T-helper 2 cell treated with Interferon-gamma antibody and Interleukin-4, amounts not matched to agents 100 ng/mL and 5 ng/mL, for 36 hours (primary cell): ENCODE results near the gene PRKCB. TPM values are rescaled to one million over a fixed set of nuclear protein-coding genes. Genes with fewer than 3 reads are reported as not detected.

Experiments used
- intact Hi-C: fragments of 100-400 bp; cut with micrococcal nuclease; formaldehyde crosslinking; loops from one replicate; pipeline ENCODE4 v1.15.1; 2023
- total RNA-seq: library from RNA; stranded (reverse); gene quantifications from 2 replicates; pipeline ENCODE4 v1.2.3, GENCODE V29; 2022

PRKCB gene
- total RNA-seq, 1 donor from 2014 or later, result 71.9 TPM

DNA sequence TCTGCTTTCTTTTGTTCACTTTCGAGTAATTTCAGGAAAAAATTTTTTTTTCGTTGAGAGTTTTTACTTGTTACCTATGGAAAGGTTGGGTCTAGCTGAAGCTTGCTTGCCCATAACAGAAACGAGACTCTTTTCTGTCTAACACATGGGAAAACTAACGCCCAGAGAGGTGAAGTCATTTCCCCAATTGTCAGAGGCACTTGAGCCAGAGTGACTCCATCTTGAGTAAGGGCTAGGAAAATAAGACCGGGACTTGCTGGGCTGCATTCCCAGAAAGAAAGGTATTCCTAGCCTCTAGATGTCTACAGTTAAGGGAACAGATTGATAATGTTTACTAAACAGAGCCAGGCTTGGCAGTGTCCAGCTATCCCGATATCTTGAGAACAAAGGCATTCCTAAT, 26.8 kb downstream of the PRKCB start:
- intact Hi-C loops, result loop anchor here (5.0 kb wide), 2 partner anchors 35 to 150 kb away; no protein-coding TSS in a partner anchor

DNA sequence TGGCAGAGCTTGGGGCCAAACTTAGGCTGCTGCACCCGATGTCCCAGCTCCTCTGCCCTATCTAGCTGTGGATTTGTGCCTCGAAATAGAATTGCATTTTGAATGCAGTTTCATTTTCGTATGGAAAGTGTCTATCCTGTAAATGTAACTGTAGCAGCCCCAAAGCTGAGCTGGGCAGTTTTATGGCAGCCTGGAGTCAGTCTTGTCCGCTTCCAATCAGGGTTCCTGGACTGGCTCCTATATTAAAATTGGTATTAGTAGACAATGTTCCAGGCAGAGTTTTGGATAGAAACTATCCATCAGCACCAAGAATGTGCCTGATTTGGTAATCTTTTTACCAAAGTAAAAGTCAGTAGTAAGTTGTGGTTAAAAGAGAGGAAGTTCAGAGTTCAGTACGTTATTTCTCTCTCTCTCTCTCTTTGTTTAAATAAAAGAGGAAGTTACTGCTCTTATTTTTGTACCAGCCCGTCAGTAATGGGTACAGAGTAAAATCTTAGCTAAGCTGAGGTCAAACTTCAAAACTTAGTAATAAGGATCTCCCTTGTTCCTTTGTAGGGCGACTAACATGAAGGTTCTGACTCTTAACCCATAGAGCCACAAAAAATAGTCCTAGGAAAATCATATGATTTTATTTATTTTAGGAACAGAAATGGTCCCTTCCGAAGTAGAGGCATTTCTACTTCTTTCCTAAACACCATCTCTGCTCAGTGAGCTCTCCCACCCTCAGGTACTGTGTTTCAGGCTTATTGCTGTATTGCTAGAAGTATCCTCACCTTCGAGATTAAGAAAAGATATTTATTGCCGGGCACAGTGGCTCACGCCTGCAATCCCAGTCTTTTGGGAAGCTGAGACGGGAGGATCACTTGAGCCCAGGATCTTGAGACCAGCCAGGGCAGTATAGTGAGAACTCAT, 28.0 kb downstream of the PRKCB start:
- intact Hi-C loops, result loop anchor here (1.0 to 5.0 kb wide), 3 partner anchors 27 to 149 kb away; no protein-coding TSS in a partner anchor

DNA sequence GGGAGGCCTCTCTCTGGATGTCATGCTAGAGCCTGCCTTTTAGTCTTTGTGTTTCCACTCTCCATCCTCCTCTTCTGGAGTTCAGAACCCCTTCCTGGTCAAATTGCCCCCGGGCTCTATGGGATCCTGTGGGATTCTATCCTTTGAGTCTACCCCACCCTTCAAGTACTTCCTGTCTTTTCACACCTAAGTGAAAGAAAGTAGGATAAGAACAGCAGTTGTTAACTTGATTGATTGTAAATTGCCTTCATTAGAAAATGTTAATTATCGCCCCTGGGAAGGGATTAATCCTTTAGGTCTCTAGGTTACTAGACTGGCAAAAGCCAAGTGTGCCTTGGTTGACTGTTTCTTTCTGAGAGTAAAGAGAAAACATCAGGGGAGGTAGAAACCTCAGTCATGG, 30.1 kb downstream of the PRKCB start:
- intact Hi-C loops, result no loop called here

DNA sequence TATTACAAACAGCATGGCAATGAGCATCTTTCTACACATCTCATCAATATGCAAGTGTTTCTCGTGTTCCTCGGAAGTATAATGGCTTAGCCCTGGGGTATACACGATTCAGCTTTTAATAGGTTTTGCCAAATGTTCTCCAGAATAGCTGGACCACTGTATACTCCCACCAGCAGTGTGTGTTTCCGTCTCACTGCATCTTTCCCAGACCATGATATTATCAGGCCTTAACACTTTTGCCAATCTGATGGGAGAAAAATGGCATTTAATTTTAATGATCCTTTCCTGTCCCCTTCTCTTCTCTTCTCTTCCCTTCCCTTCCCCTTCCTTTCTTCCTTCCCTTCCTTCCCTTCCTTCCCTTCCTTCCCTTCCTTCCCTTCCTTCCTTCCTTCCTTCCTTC, 30.8 kb downstream of the PRKCB start:
- intact Hi-C loops, result no loop called here

DNA sequence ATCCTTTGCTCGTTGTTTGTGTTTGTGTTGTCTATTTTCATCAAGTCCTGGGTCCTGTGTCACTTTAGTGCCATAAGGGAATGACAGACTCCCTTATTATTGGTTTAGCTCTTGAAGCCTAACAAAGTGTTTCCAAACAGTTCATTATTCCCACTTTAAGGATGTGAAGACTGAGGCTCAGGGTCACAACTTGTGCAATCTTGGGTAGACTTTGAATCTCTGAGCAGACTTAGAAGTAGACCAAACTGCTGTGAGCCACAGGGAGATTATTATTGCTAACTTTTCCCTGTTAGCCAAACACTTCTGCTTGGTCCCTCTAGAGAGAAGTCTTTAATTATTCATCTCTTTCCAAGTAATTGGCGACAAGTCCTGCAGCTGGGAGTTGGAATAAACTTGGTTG, 31.8 kb downstream of the PRKCB start:
- intact Hi-C loops, result no loop called here

DNA sequence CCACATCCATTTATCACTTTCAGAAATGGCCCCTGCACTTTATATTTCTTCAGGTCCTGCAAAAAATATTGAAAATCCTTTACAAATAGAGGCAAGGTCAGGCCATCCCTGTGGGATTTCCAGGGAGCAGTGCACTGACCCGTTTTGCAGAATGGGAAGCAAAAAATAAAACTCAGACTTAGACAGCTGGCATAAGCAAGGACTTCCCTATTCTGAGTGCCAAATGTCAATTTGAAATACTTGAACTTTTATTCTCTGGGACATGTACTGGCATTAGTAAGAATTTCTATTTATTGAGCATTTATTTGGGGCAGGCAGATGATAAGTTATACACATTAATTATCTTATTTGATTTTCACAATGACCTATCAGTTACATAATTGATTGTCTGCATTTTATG, 32.4 kb downstream of the PRKCB start:
- intact Hi-C loops, result no loop called here

DNA sequence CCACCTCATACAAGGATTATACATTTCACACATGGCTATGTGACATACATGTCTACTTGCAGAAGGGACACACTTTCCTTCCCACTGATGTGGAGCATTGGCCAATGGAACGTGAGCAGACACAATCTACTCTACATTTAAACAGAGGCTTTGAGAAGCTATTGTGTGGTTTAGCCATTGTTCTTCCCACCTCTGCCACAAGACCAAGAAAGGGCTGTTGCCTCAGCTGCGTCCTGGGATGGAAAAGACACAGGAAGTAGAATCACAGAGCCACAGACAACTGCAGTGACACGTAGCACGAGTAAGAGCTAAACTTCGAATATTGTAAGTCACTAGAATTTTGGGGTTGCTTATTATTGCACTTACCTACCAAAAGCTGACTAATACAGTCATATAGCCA, 33.3 kb downstream of the PRKCB start:
- intact Hi-C loops, result no loop called here

DNA sequence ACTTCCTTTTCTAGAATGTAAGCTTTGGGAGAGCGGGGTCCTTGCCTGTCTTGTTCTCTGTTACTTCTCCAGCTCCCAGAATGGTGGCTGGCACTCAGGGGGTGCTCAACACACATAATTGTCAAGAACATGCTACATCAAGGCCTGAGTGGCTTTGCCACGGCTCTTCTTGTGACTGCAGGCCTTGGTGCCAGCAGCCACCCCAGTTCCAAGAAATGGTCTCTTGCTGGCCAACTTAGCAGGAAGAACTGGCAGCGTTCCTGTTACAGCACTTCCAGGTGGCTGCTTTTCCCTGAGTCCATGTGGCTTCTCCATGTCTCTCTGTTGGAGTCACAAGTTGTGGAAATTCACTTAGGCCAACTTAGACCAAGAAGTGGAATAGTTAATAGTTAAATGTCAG, 36.1 kb downstream of the PRKCB start:
- intact Hi-C loops, result no loop called here

DNA sequence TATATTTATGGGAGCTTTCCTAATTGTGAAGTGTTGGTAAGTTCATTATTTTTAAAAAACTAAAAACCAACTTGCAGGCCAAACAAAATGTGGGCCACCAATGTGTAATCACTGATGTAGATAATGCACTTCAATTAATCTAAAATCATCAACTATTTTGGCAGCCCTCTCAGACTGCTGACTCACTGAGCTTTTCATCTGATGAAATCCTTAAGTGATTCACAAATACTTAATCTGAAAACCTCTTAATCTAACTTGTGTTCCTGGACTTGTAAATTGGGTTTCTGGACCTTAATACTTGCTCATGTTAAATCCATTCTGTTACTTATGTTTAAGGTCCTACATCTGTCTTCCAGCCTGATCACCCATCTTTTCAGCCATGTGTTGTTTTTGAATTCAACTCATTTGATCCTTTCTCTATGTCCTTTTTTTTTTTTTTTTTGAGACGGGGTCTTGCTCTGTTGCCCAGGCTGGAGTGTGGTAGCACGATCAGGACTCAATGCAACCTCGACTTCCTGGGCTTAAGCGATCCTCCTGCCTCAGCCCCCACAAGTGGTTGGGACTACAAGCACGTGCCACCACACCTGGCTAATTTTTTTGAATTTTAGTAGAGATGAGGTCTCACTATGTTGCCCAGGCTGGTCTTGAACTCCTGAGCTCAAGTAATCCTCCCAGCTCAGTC, 39.0 kb downstream of the PRKCB start:
- intact Hi-C loops, result no loop called here

DNA sequence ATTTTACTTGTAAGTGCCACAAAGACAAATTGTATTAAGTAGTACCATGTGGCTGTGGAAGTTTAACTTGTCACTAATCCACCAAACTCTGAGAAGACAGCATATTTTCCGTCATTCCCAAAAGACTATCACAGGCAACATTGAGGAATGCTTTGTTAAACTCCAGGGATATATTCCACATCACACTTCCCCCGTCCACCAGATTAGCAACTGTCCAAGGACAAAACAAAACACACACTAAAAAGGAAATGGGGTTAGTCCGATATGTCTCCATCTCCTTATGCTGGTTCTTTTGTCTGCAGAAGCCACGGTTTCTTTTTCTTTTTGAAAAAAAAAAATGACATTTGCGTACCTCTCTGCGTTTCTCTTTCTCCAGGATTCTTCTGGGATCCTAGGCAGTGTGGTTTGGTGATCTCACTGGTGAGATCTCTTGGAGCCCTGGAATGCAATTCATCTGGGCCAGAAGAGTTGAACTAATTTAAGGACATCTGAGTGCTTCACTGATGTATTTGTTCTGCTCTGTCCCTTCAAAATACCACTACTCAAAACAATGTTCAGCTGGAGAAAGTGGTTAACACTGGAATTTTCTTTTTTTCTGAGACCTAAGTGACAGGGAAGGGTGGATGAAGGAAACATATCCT, 40.6 kb downstream of the PRKCB start:
- intact Hi-C loops, result no loop called here

DNA sequence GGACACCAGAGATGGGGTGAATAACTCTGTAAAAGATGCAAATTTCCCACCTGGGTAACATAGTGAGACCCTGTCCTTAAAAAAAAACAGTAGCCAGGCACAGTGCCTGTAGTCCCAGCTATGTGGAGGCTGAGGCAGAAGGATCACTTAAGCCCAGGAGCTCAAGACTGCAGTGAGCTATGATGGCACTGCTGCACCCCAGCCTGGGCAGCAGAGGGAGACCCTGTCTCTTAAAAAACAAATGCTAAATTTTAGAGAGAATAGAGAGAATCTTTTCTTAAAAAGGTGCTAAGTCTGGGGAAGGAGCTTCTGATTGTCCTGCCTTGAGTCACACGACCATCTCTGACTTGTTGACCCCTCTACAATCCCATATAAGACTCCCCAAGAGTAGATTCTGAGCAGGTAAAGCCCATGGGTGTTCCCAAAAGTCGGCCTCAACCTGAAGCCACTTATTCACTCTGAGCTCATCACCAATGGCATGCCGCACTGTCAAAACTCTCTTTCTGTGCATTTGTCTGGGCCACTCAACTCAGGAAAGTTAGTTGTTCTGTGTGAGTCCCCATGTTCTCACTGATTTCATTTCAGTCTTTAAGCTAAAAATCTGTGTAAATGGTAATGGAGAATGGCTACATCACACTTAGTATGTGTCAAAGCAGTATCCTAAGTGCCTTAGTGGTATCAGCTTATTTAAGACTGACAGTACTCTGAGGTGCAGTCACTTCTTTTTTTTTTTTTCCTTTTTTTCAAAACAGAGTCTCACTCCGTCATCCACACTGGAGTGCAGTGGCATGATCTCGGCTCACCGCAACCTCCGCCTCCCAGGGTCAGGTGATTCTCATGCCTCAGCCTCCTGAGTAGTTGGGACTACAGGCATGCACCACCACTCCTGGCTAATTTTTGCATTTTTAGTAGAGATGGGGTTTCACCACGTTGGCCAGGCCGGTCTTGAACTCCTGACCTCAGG, 41.6 kb downstream of the PRKCB start:
- intact Hi-C loops, result no loop called here

DNA sequence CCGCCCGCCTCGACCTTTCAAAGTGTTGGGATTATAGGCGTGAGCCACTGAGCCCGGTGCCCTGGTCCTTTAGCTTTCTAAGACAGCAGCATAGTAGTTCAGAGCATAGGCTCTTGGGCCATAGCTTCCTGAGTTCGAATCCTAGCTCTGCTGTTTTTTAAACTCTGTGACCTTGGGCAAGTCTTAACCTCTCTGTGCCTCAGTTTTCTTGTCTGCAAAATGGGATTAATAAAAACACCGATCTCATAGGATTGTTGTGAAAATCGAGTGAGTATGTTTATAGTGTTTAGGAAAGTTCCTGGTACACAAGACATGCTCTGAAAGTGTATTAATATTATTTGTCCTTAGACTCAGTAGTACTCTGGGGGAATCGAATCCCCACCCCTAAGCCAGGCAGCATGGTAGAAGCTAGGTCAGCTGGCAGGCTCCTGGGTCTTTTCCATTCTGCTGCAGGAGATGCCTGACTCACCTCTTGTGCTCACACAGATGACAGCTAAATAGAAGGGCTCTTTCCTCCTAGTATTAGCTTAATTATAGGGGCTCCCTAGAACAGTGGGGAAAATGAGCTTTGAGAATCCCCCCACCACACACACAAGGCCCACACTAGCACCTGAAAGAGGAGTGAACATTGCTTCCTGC, 44.1 kb downstream of the PRKCB start:
- intact Hi-C loops, result no loop called here

DNA sequence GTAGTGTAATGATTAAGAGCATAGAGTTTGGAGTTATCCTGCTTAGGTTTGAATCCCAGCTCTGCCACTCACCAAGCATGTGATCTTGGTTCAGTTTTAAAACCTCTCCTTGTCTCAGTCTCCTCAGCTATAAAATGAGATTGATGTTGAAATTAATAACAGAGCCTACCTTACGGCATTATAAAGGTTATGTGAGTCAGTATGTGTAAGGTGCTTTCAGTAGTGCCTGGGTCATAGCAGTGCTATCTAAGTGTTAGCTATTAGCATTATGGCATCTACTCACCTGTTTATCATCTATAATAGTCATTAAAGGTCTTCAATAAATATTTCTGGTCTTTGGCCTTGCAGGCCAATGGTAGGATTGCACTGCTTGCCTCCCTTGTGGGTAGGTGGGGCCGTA, 53.4 kb downstream of the PRKCB start:
- intact Hi-C loops, result no loop called here

DNA sequence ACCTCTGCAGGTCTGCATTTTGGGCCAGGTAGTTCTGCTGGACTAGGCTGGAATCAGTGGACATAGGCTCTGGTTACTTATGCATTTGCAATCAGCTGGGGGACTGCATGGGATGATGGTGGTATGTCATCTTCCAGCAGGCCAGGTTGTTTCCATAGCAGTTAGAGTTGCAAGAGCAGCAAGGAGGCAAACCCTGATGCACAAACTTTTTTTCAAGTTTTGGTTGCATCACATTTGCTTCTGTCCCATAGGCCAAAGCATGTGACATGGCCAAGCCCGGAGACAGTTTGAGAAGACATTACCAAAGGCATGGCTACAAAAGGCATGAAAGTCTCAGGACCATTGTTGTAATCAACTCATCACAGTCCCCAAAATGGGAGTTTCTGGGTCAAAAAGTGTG, 58.2 kb downstream of the PRKCB start:
- intact Hi-C loops, result no loop called here

DNA sequence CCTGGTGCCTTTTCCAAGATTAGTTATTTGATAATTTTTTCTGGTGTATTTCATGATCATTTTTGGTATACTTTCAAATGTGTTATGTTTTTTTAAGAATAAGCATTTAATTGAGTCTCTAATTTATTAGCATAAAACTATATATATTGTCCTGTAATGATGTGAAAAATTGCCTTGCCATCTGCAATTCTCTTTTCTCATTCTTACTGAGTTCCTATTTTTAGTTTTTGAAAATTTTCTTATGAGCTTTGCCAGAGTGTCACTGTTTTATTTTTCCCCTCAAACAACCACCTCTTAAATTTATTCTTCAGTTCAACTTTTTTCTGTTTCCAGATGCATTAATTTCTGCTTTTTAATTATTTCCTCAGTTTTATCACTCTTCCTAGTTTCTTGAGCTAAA, 59.3 kb downstream of the PRKCB start:
- intact Hi-C loops, result no loop called here

DNA sequence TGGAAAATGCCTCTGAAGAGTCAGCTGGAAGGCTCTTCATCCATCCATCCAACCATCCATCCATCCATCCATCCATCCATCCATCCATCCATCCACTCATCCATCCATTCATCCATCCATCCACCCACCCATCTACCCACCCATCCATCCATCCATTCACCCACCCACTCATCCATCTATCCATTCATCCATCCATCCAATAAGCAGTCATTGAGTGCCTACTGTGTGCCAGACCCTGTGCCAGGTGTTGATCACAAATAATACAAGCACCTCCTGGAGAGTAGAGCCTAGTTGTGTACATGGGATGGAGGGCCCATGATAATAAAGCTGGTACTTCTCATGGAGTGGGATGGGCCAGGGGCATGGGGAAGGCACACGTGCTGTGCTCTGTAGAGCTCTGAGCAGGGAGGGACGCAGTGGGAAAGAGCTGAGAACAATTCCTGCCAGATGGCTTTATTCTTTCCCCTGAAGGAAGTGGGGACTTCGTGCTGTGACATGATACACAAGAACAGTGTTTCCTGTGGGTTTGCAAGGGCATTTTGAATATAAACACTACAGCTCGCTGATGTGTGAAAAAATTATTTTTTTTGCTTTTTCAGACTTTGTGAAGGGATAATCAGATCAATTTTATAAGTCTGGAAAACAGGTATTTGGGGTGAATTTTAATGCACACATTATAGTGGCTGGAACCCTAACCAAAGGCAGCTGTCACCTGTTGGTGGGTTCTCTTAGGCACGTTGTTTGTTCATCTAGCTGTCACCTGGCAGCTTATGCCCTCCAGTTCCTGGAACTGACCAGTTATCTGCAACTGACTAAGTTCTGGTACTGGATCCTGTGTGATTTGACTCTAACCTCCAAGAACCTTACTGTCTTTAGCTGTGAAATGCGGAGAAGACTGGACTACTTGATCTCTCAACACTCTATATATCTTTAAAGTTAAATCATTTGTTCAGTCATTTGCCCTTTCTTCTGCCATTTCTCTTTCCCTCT, 61.3 kb downstream of the PRKCB start:
- intact Hi-C loops, result no loop called here

DNA sequence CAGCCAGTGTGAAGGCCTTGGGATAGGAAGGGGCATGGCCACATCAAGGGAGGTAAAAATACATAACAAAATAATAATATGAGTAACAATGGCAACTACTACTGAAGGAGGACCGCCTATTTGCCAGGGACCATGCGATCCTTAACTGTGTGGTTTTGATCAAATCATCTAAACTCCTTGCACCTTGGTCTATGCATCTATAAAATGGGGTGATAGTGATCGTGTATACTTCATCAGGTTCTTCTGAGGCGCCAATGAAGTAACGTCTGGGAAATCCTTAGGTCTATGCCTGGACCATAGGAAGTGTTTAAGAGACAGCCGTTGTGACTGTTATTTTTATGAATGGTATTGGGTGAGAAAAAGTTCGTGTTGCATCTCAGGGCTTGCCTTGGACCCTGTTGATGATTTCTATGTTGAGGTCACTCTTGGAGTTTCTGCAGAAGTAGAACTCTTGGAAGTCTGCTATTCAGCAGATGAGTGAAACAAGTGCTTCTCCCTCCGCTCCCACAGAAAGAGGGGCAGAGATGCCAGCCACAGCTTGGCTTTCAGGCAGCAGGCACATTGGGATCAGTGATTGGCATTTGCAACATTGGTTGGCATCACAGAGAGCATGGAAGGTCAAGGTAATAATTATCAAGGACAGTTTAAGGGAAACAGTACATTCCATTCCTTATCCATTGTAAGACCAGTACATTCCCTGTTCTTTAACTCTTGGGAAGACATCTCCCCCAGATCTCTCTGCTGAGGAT, 63.1 kb downstream of the PRKCB start:
- intact Hi-C loops, result no loop called here

DNA sequence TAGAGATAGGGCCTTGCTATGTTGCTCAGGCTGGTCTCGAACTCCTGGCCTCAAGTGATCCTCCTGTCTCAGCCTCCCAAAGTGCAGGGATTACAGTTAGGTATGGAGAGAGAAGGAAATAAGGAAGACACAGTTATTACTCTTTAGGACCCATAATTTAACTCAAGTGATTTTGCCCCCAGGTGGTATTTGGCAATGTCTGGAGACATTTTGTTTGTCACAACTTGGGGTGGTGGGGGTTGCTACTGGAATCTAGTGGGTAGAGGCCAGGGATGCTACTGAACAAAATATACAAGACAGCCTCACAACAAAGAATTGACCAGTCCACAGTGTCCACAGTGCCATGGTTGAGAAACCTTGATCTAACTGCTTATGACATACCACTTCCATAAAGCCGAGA, 64.1 kb downstream of the PRKCB start:
- intact Hi-C loops, result no loop called here
